ENCODE data around the gene GGCX. TPM values are rescaled to one million over a fixed set of nuclear protein-coding genes. Genes with fewer than 3 reads are reported as not detected.

The GGCX gene
- total and polyA plus RNA-seq, 9 of the 15 experiments (the other 6 are each of a cell fraction or from before 2014, with no cell fraction given), result 14.4 to 47.1 (median 28.1) TPM

- TF ChIP-seq MAX (CRISPR knock-in tag; IDR thresholded peaks at IDR 0.05) (no peak; the same call in 1 of the 2 replicates), L3MBTL2 (IDR thresholded peaks at IDR 0.05) (no peak; the same call in 1 of the 2 replicates), SPI1 (IDR thresholded peaks at IDR 0.05; ENCODE audit: borderline replicate concordance, low read depth, low read length) (peak; percentile 99), NRF1 (conservative IDR thresholded peaks at IDR 0.05 in 1 of 2, IDR thresholded peaks at IDR 0.05 in 1 of 2) (no peak), CC2D1A (IDR thresholded peaks at IDR 0.05) (no peak), TARDBP (IDR thresholded peaks at IDR 0.05) (no peak; the same call in 1 of the 2 replicates), YBX1 (IDR thresholded peaks at IDR 0.05) (no peak), NCOA6 (IDR thresholded peaks at IDR 0.05) (no peak), ZNF24 (IDR thresholded peaks at IDR 0.05) (no peak), NR2C1 (IDR thresholded peaks at IDR 0.05) (peak; percentile 76), NR2C1 (tag; IDR thresholded peaks at IDR 0.05) (peak; percentile 88), KLF16 (IDR thresholded peaks at IDR 0.05) (no peak; the same call in 1 of the 2 replicates), ATF4 (CRISPR knock-in tag; IDR thresholded peaks at IDR 0.05) (no peak), EZH2 (IDR thresholded peaks at IDR 0.05; ENCODE audit: borderline replicate concordance, low read depth, low read length) (0 out of 2 replicates have a peak, but pooled peaks have one; percentile 46), POLR3A (IDR thresholded peaks at IDR 0.05; ENCODE audit: borderline replicate concordance, extremely low read depth, insufficient read depth, insufficient read length) (no peak), TRIM28 (IDR thresholded peaks at IDR 0.05) (no peak), LEF1 (IDR thresholded peaks at IDR 0.05) (peak; percentile 83), KHSRP (IDR thresholded peaks at IDR 0.05) (no peak), KAT8 (IDR thresholded peaks at IDR 0.05; ENCODE audit: low read depth) (no peak), ZKSCAN8 (CRISPR knock-in tag; IDR thresholded peaks at IDR 0.05) (peak; percentile 61; the same call in 1 of the 2 replicates), ZEB2 (IDR thresholded peaks at IDR 0.05) (peak; percentile 92), ZNF551 (CRISPR knock-in tag; IDR thresholded peaks at IDR 0.05) (no peak), FOSL1 (tag; conservative IDR thresholded peaks at IDR 0.05) (peak; percentile 97), ZNF174 (CRISPR knock-in tag; IDR thresholded peaks at IDR 0.05) (no peak), EGR1 (conservative IDR thresholded peaks at IDR 0.05) (no peak), SIN3A (IDR thresholded peaks at IDR 0.05; ENCODE audit: borderline replicate concordance in 2 of 2, control insufficient read depth in 1 of 2, low read depth in 2 of 2, low read length in 2 of 2) (no peak), MBD2 (IDR thresholded peaks at IDR 0.05; ENCODE audit: borderline replicate concordance, low read depth) (0 out of 2 replicates have a peak, but pooled peaks have one; percentile 38), GTF2F1 (IDR thresholded peaks at IDR 0.05; ENCODE audit: low read depth, low read length) (no peak), SOX6 (IDR thresholded peaks at IDR 0.05) (peak; percentile 68), ETV1 (tag; conservative IDR thresholded peaks at IDR 0.05; ENCODE audit: low read depth) (peak; percentile 95), XRCC3 (IDR thresholded peaks at IDR 0.05) (no peak)
- TF ChIP-seq, protein P1, sequence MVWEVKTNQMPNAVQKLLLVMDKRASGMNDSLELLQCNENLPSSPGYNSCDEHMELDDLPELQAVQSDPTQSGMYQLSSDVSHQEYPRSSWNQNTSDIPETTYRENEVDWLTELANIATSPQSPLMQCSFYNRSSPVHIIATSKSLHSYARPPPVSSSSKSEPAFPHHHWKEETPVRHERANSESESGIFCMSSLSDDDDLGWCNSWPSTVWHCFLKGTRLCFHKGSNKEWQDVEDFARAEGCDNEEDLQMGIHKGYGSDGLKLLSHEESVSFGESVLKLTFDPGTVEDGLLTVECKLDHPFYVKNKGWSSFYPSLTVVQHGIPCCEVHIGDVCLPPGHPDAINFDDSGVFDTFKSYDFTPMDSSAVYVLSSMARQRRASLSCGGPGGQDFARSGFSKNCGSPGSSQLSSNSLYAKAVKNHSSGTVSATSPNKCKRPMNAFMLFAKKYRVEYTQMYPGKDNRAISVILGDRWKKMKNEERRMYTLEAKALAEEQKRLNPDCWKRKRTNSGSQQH (CRISPR knock-in tag; IDR thresholded peaks at IDR 0.05), result peak; percentile 65; the same call in 1 of the 2 replicates
These were observed 23.8 kb upstream of the GGCX start (continued) for GRCh38 chr2:85584857-85585780.

Data from K562 (cell line).